GM21447 (cell line): ENCODE data around the gene TMEM121B.

Source experiments
- ATAC-seq: cut with Tn5 transposase; IDR thresholded peaks from one replicate; pipeline ENCODE4 v1.9.1; 2021; ENCODE audit not compliant: unreplicated experiment

Gene TMEM121B

GRCh38 chr22:17138513-17138912 lies 17.4 kb upstream of the TMEM121B start:
- no peak for ATAC-seq

- ATAC-seq = no peak
These were observed 16.8 kb upstream of the TMEM121B start for GRCh38 chr22:17137861-17138425.

- no peak for ATAC-seq
These were observed 16.0 kb upstream of the TMEM121B start for GRCh38 chr22:17137170-17137569.

GRCh38 chr22:17135153-17135760 lies 14.1 kb upstream of the TMEM121B start:
- ATAC-seq = no peak

GRCh38 chr22:17133137-17133536 lies 12.0 kb upstream of the TMEM121B start:
- no peak for ATAC-seq

GRCh38 chr22:17132112-17132511 lies 11.0 kb upstream of the TMEM121B start:
- ATAC-seq = no peak

GRCh38 chr22:17131686-17132085 lies 10.5 kb upstream of the TMEM121B start:
- ATAC-seq = no peak

- ATAC-seq = no peak
These were observed 9.0 kb upstream of the TMEM121B start for GRCh38 chr22:17130199-17130598.

- ATAC-seq = no peak
These were observed 388 bp downstream of the TMEM121B start for GRCh38 chr22:17120711-17121232.

GRCh38 chr22:17120281-17120680 lies 879 bp downstream of the TMEM121B start:
- ATAC-seq = no peak

- ATAC-seq = no peak
These were observed 1.5 kb downstream of the TMEM121B start for GRCh38 chr22:17119481-17120202.

- ATAC-seq = no peak
These were observed 2.8 kb downstream of the TMEM121B start for GRCh38 chr22:17118342-17118741.

- no peak for ATAC-seq
These were observed 3.3 kb downstream of the TMEM121B start for GRCh38 chr22:17117890-17118289.

GRCh38 chr22:17117400-17117799 lies 3.8 kb downstream of the TMEM121B start:
- ATAC-seq = no peak

GRCh38 chr22:17116572-17117330 lies 4.4 kb downstream of the TMEM121B start:
- ATAC-seq = no peak

- ATAC-seq = no peak
These were observed 5.1 kb downstream of the TMEM121B start for GRCh38 chr22:17115945-17116565.

GRCh38 chr22:17115236-17115635 lies 5.9 kb downstream of the TMEM121B start:
- ATAC-seq = no peak

GRCh38 chr22:17114898-17115235 lies 6.3 kb downstream of the TMEM121B start:
- no peak for ATAC-seq

GRCh38 chr22:17114173-17114897 lies 6.8 kb downstream of the TMEM121B start:
- no peak for ATAC-seq

- ATAC-seq = no peak
These were observed 7.6 kb downstream of the TMEM121B start for GRCh38 chr22:17113600-17113999.
